GM18868 (cell line): ENCODE measurements around the gene ADAT3.
A peak's percentile ranks its signal among the peaks of the same experiment; 100 is the strongest.
"Not testable (repeated sequence)": the region's sequence is repeated elsewhere in the genome, so short reads cannot be mapped to it uniquely, and the experiment has no call there.

Experiments used
- ATAC-seq: cut with Tn5 transposase; IDR thresholded peaks from one replicate; pipeline ENCODE4 v1.9.1; 2021; ENCODE audit warnings: mild to moderate bottlenecking, moderate library complexity; ENCODE audit not compliant: unreplicated experiment

The ADAT3 gene

GRCh38 chr19:1882786-1883692 is 22.2 kb upstream of the ADAT3 start:
- no peak for ATAC-seq

GRCh38 chr19:1883784-1884183 is 21.4 kb upstream of the ADAT3 start:
- ATAC-seq = no peak

- ATAC-seq = no peak
These were observed 20.9 kb upstream of the ADAT3 start for GRCh38 chr19:1884291-1884718.

- no peak for ATAC-seq
These were observed 20.4 kb upstream of the ADAT3 start for GRCh38 chr19:1884719-1885334.

GRCh38 chr19:1885398-1886119 is 19.6 kb upstream of the ADAT3 start, which contains the start of gene ABHD17A:
Gene ABHD17A (minus strand): TSS chr19:1885496. CDS start chr19:1881566, 3,930 bp downstream.
- ATAC-seq = peak; percentile 88

GRCh38 chr19:1886360-1886759 is 18.8 kb upstream of the ADAT3 start:
- ATAC-seq = not testable (repeated sequence)

GRCh38 chr19:1888385-1888784 is 16.8 kb upstream of the ADAT3 start:
- ATAC-seq = no peak

GRCh38 chr19:1889907-1890306 is 15.3 kb upstream of the ADAT3 start:
- no peak for ATAC-seq

GRCh38 chr19:1893791-1894190 is 11.4 kb upstream of the ADAT3 start:
- ATAC-seq = no peak

- ATAC-seq = no peak
These were observed 8.7 kb upstream of the ADAT3 start for GRCh38 chr19:1896508-1896907.

GRCh38 chr19:1901940-1902404 is 3.2 kb upstream of the ADAT3 start:
- ATAC-seq = no peak

GRCh38 chr19:1902923-1903322 is 2.3 kb upstream of the ADAT3 start:
- ATAC-seq = no peak

GRCh38 chr19:1904860-1905109 is 414 bp upstream of the ADAT3 start:
- peak; percentile 8 for ATAC-seq

GRCh38 chr19:1905863-1906375 is 720 bp downstream of the ADAT3 start:
- ATAC-seq = no peak

- ATAC-seq = no peak
These were observed 1.9 kb downstream of the ADAT3 start for GRCh38 chr19:1906985-1907562.

- no peak for ATAC-seq
These were observed 2.6 kb downstream of the ADAT3 start for GRCh38 chr19:1907563-1908363.

GRCh38 chr19:1908364-1908678 is 3.1 kb downstream of the ADAT3 start:
- no peak for ATAC-seq

GRCh38 chr19:1909761-1910080 is 4.5 kb downstream of the ADAT3 start:
- no peak for ATAC-seq

- ATAC-seq = no peak
These were observed 5.0 kb downstream of the ADAT3 start for GRCh38 chr19:1910177-1910576.

- no peak for ATAC-seq
These were observed 5.9 kb downstream of the ADAT3 start for GRCh38 chr19:1911098-1911497.

- ATAC-seq = no peak
These were observed 6.8 kb downstream of the ADAT3 start for GRCh38 chr19:1911995-1912394.
